H9 (cell line): ENCODE data around the gene HOXA9. TPM values are rescaled to one million over a fixed set of nuclear protein-coding genes. Genes with fewer than 3 reads are reported as not detected.

Source experiments
- DNase-seq: peaks from one replicate; pipeline ENCODE4 v3.0.0-alpha.2; 2017
- H2AFZ ChIP-seq: one replicate; pipeline ENCODE4 v1.6.1; 2013; ENCODE audit warnings: mild to moderate bottlenecking, low read length, control low read depth, moderate library complexity
- H2AK5ac ChIP-seq: 2 replicates; pipeline ENCODE4 v1.6.1; 2013; ENCODE audit warnings: low read length, control low read depth, mixed read lengths; ENCODE audit not compliant: insufficient read length
- H2BK120ac ChIP-seq: one replicate; pipeline ENCODE4 v1.6.1; 2013; ENCODE audit warnings: low read depth, mild to moderate bottlenecking, low read length, control low read depth, inconsistent platforms; ENCODE audit not compliant: poor library complexity, severe bottlenecking
- H2BK12ac ChIP-seq: 2 replicates; pipeline ENCODE4 v1.6.1; 2013; ENCODE audit warnings: low read length, control low read depth, mixed read lengths, low read depth; ENCODE audit not compliant: insufficient read length
- H2BK15ac ChIP-seq: 2 replicates; pipeline ENCODE4 v1.6.1; 2013; ENCODE audit warnings: low read depth, low read length, control low read depth
- H2BK20ac ChIP-seq: one replicate; pipeline ENCODE4 v1.6.1; 2013; ENCODE audit warnings: low read depth, mild to moderate bottlenecking, low read length, control low read depth, inconsistent platforms; ENCODE audit not compliant: poor library complexity, severe bottlenecking
- H2BK5ac ChIP-seq: 2 replicates; pipeline ENCODE4 v1.6.1; 2013; ENCODE audit warnings: low read length, control low read depth, mixed read lengths; ENCODE audit not compliant: insufficient read length
- H3K14ac ChIP-seq: 2 replicates; pipeline ENCODE4 v1.6.1; 2013; ENCODE audit warnings: low read length, control low read depth; ENCODE audit not compliant: insufficient read depth
- H3K18ac ChIP-seq: 2 replicates; pipeline ENCODE4 v1.6.1; 2013; ENCODE audit warnings: low read depth, mild to moderate bottlenecking, mixed read lengths, low read length, control low read depth; ENCODE audit not compliant: insufficient read length
- H3K23ac ChIP-seq: 2 replicates; pipeline ENCODE4 v1.6.1; 2013; ENCODE audit warnings: low read length, control low read depth, mixed read lengths, low read depth; ENCODE audit not compliant: insufficient read length
- H3K23me2 ChIP-seq: 2 replicates; pipeline ENCODE4 v1.6.1; 2013; ENCODE audit warnings: low read depth, mild to moderate bottlenecking, mixed read lengths, low read length, control low read depth; ENCODE audit not compliant: insufficient read length, poor library complexity, severe bottlenecking
- H3K27ac ChIP-seq: 2 replicates; pipeline ENCODE4 v1.5.1; 2013; ENCODE audit warnings: low read length, control low read depth, mixed read lengths, low read depth; ENCODE audit not compliant: insufficient read length
- H3K27me3 ChIP-seq: 2 replicates; pipeline ENCODE4 v1.6.1; 2013; ENCODE audit warnings: low read length, control low read depth, inconsistent platforms; ENCODE audit not compliant: insufficient read depth
- H3K4ac ChIP-seq: 2 replicates; pipeline ENCODE4 v1.6.1; 2013; ENCODE audit warnings: low read depth, mild to moderate bottlenecking, control low read depth, inconsistent platforms, low read length, moderate library complexity
- H3K4me1 ChIP-seq: 2 replicates; pipeline ENCODE4 v1.6.1; 2013; ENCODE audit warnings: low read length, control low read depth, inconsistent platforms; ENCODE audit not compliant: insufficient read depth
- H3K4me2 ChIP-seq: 2 replicates; pipeline ENCODE4 v1.6.1; 2013; ENCODE audit warnings: low read length, control low read depth, mixed read lengths; ENCODE audit not compliant: insufficient read length, insufficient read depth
- H3K56ac ChIP-seq: 2 replicates; pipeline ENCODE4 v1.6.1; 2013; ENCODE audit warnings: low read depth, mild to moderate bottlenecking, mixed read lengths, low read length, control low read depth; ENCODE audit not compliant: insufficient read length
- H3K79me1 ChIP-seq: 2 replicates; pipeline ENCODE4 v1.6.1; 2013; ENCODE audit warnings: low read depth, mild to moderate bottlenecking, moderate library complexity, low read length, control low read depth, inconsistent platforms; ENCODE audit not compliant: insufficient read depth, poor library complexity, severe bottlenecking
- H3K79me2 ChIP-seq: 2 replicates; pipeline ENCODE4 v1.6.1; 2013; ENCODE audit warnings: low read length, control low read depth, inconsistent platforms; ENCODE audit not compliant: insufficient read depth
- H3K9ac ChIP-seq: 2 replicates; pipeline ENCODE4 v1.6.1; 2013; ENCODE audit warnings: low read length, control low read depth, mixed read lengths; ENCODE audit not compliant: insufficient read length; ENCODE audit errors: extremely low read depth
- H3K9me3 ChIP-seq: one replicate; pipeline ENCODE4 v1.6.1; 2013; ENCODE audit warnings: low read depth, low read length, inconsistent platforms; ENCODE audit not compliant: control insufficient read depth
- H3T11ph ChIP-seq: one replicate; pipeline ENCODE4 v1.6.1; 2013; ENCODE audit warnings: mild to moderate bottlenecking, low read length, control low read depth, inconsistent platforms
- H4K20me1 ChIP-seq: one replicate; pipeline ENCODE4 v1.6.1; 2013; ENCODE audit not compliant: control insufficient read depth, insufficient read length, insufficient read depth
- H4K5ac ChIP-seq: 2 replicates; pipeline ENCODE4 v1.6.1; 2013; ENCODE audit warnings: low read depth, mild to moderate bottlenecking, mixed read lengths, low read length, control low read depth; ENCODE audit not compliant: insufficient read length
- H4K8ac ChIP-seq: replicated peaks from 2 replicates; pipeline ENCODE4 v1.6.1; 2013; ENCODE audit warnings: low read length, control low read depth, mixed read lengths, low read depth; ENCODE audit not compliant: insufficient read length
- H4K91ac ChIP-seq: 2 replicates; pipeline ENCODE4 v1.6.1; 2013; ENCODE audit warnings: low read depth, mild to moderate bottlenecking, moderate library complexity, mixed read lengths, low read length, control low read depth; ENCODE audit not compliant: insufficient read length
- H3K27ac Mint-ChIP-seq, 3 experiments: 2 replicates in 2 of 3; 3 replicates in 1 of 3; pipeline ENCODE4 v1.8.0; 2020 to 2021; ENCODE audit warnings: mixed read lengths in 3 of 3, mild to moderate bottlenecking in 1 of 3, moderate library complexity in 1 of 3
- H3K27me3 Mint-ChIP-seq: 2 replicates; pipeline ENCODE4 v1.8.0; 2021; ENCODE audit warnings: low read depth, mild to moderate bottlenecking, moderate library complexity, mixed read lengths
- H3K36me3 Mint-ChIP-seq, 3 experiments: 2 replicates in 2 of 3; 3 replicates in 1 of 3; pipeline ENCODE4 v1.8.0; 2020 to 2021; ENCODE audit warnings: low read depth in 3 of 3, mixed read lengths in 3 of 3; ENCODE audit not compliant: insufficient read depth in 1 of 3
- H3K4me1 Mint-ChIP-seq, 2 experiments: 2 replicates each; pipeline ENCODE4 v1.8.0; 2020; ENCODE audit warnings: mixed read lengths in 2 of 2
- H3K4me3 Mint-ChIP-seq, 2 experiments: 2 replicates in 1 of 2; 3 replicates in 1 of 2; pipeline ENCODE4 v1.8.0; 2020 to 2021; ENCODE audit warnings: mild to moderate bottlenecking in 2 of 2, mixed read lengths in 2 of 2, moderate library complexity in 1 of 2
- H3K9me3 Mint-ChIP-seq, 2 experiments: 2 replicates in 1 of 2; 3 replicates in 1 of 2; pipeline ENCODE4 v1.8.0; 2020; ENCODE audit warnings: mild to moderate bottlenecking in 2 of 2, mixed read lengths in 2 of 2, moderate library complexity in 1 of 2
- WGBS: extraction: QIAGEN DNeasy Blood & Tissue Kit; methylation state at CpG from one replicate; pipeline ENCODE4 v1.1.7; 2013; ENCODE audit warnings: missing lambda C conversion rate, low lambda C conversion rate, mixed read lengths; ENCODE audit not compliant: insufficient read length; ENCODE audit errors: extremely low coverage; 5-methylcytosine and 5-hydroxymethylcytosine counted together
- total RNA-seq: library from RNA; stranded (reverse); gene quantifications from 2 replicates; pipeline ENCODE4 v1.2.1, GENCODE V29; 2021
- TF ChIP-seq, protein P1 (sequence below): fragments of 200-600 bp; sonication (generic); conservative IDR thresholded peaks from 3 replicates; pipeline ENCODE4 v1.8.0; 2021; ENCODE audit warnings: antibody characterized with exemption, mild to moderate bottlenecking

HOXA9 gene
- total RNA-seq, 1 experiment from 2014 or later: not detected

DNA sequence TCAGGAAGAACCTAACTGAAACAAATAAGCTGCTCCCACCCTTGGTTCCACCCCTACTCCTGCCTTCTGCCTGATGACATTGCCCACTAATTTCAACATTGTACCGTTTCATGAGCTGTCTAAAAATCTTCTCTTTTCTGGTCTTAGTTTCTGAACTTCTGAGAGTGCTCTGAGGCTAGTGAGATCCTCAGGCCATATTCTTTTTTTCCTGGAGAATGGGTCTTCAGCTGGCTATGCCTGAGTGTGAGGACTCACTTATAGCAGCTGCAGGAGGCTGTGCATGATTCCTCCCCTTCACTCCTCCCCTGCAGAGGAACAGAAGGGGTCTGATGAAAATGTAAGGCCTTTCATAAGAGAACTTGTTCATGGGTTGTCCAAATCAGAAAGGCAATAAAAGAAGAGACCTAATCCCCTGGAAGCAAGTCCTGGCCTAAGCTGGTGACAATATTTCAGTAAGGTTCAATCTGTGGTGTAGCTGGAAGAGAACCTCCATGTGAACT, 45.9 kb downstream of the HOXA9 start:
- H3K4ac ChIP-seq: no peak overlapping the region
- H4K20me1 ChIP-seq: peaks cover 2% of the 10 kb centered on the region
- no peak overlapping the region for H3K4me2 ChIP-seq
- H3T11ph ChIP-seq: no peak overlapping the region
- H4K91ac ChIP-seq: no peak overlapping the region
- H4K5ac ChIP-seq: no peak overlapping the region
- H3K27me3 ChIP-seq: peaks cover 99% of the 10 kb centered on the region
- Mint-ChIP-seq H3K4me3 (no peak overlapping the region), H3K27me3 (peaks cover 100% of the 10 kb centered on the region), H3K4me1 (peaks cover 0 to 14% of the 10 kb centered on the region in 2 experiments; a peak in 1 of 4 replicates), H3K27ac (0 out of 7 replicates have a peak overlapping the region, but pooled peaks of 1 of the 3 experiments have one; percentile 27), H3K9me3 (peaks cover 5 to 8% of the 10 kb centered on the region in 2 experiments; a peak in 4 of 5 replicates), H3K36me3 (peaks cover 0 to 5% (median 0%) of the 10 kb centered on the region in 3 experiments; a peak in 1 of 7 replicates)
- no peak overlapping the region for H4K8ac ChIP-seq
- H2BK120ac ChIP-seq: no peak overlapping the region
- no CpG with 5 or more reads among the region's 1 CpG for WGBS
- TF ChIP-seq, protein P1, sequence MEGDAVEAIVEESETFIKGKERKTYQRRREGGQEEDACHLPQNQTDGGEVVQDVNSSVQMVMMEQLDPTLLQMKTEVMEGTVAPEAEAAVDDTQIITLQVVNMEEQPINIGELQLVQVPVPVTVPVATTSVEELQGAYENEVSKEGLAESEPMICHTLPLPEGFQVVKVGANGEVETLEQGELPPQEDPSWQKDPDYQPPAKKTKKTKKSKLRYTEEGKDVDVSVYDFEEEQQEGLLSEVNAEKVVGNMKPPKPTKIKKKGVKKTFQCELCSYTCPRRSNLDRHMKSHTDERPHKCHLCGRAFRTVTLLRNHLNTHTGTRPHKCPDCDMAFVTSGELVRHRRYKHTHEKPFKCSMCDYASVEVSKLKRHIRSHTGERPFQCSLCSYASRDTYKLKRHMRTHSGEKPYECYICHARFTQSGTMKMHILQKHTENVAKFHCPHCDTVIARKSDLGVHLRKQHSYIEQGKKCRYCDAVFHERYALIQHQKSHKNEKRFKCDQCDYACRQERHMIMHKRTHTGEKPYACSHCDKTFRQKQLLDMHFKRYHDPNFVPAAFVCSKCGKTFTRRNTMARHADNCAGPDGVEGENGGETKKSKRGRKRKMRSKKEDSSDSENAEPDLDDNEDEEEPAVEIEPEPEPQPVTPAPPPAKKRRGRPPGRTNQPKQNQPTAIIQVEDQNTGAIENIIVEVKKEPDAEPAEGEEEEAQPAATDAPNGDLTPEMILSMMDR: no peak
- H2AK5ac ChIP-seq: no peak overlapping the region
- H3K14ac ChIP-seq: no peak overlapping the region
- H3K23ac ChIP-seq: no peak overlapping the region
- no peaks in the 10 kb centered on the region for H3K79me1 ChIP-seq
- H3K18ac ChIP-seq: no peak overlapping the region
- no peaks in the 10 kb centered on the region for H3K23me2 ChIP-seq
- no peak overlapping the region for H2BK12ac ChIP-seq
- H3K56ac ChIP-seq: no peak overlapping the region
- no peaks in the 10 kb centered on the region for H3K79me2 ChIP-seq
- no peak overlapping the region for H3K27ac ChIP-seq
- no peaks in the 10 kb centered on the region for H3K9me3 ChIP-seq
- no peak overlapping the region for H2BK20ac ChIP-seq
- no peak overlapping the region for H3K9ac ChIP-seq
- H3K4me1 ChIP-seq: no peaks in the 10 kb centered on the region
- H2AFZ ChIP-seq: no peak overlapping the region
- no peak overlapping the region for H2BK5ac ChIP-seq
- no peak for DNase-seq
- H2BK15ac ChIP-seq: no peak overlapping the region
